NCI-H748 treated with DMSO at 0.1 percent for 48 hours (cell line): ENCODE data around the gene CRB2.
A peak's percentile ranks its signal among the peaks of the same experiment; 100 is the strongest.

ENCODE experiments used
- DNase-seq: peaks from one replicate; lab custom pipeline; 2025; lab: John Stamatoyannopoulos, UW

The CRB2 gene

DNA sequence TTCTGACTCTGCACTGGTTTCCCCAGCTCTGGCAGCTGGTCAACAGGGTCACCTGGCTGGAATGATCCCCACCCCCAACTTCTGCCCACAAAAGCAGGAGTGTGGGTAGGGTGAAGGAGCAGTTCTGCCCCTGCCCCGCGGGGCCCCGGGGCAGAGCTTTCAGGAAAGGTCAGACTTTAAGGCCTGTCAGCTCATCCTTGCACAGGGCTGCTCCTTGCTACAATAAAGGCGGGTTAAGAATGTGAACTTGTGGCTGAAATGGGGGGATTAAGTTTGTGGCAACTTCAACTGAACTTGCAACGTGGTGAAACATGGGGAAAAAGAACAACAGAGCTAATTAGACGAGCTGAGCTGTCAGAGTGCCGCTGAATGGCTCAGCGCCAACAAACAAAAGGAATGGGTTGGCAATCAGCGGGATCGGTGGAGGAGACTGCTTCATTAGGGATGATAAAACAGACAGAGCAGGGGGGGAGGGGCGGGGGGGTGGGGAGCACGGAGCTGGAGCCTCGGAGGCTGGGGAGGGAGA, 50.8 kb downstream of the CRB2 start:
- DNase-seq, result peak; percentile 4

GRCh38 chr9:123407217-123407851, 51.3 kb downstream of the CRB2 start:
- no peak for DNase-seq

- no peak for DNase-seq
Observed at GRCh38 chr9:123408313-123409262, 52.6 kb downstream of the CRB2 start.

DNA sequence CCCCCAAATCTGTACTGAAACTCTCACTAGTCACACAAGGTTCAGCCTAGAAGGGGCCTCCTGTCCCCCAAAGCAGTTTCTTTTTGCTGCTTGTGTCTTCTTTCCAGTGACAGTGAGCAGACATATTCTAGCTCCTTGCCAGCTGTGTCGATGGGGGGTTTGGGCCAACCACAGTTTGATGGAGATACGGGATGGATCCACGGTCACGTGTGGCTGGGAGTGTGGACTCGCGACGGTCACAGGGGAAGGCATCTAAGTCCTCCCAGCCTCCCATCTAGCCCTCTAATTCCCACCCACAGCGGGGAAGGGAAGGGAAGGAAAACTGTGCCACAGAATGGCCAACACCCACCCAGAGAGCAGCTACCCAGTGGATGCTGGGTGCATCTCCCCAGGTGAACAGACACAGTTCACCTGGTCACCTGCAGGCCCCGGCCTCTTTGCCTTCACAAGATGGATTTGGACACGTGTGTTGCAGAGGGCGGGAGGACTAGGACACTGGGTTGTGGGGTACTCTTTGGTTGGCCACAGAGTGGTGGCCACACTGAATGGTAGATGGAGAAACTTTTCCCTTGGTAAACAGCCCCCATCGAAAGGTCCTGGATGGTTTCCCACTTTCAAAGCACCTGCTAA, 54.4 kb downstream of the CRB2 start:
- no peak for DNase-seq

DNA sequence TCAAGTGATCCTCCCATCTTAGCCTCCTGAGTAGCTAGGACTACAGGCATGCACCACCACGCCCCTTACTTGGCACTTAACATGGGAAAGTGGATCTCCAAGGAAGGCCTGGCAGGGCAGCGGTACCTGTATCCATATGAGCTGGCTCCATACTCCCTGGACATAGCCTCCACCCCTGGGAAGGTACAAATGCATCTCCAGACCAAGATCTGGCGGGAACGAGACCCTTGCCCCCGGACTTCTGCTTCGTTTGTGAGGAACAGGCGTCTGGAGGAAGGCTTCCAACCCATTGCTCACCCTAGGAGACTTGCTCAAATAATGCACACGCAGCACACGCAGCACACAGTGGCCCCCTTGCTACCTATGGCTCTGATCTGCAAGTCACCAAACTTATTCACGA, 55.2 kb downstream of the CRB2 start:
- DNase-seq, result no peak

DNA sequence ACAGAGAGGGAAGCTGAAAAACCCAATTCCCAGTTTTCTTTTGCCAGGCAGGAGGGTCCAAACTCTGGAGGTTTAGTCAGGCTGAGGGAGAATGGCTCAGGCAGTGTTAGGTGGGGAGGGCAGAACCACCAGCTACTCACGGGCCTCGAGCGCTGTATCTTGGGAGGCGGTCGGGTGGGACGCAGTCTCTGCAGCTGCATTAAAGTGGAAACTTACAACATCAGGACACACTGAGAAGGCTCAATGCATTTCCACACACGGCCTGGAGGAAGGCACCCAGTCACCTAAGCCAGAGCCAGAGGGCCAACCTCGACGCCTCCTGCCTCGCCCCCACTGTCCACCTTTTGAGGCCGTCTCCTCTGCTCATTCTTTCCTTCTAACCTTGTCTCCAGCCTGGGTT, 55.6 kb downstream of the CRB2 start:
- no peak for DNase-seq

DNA sequence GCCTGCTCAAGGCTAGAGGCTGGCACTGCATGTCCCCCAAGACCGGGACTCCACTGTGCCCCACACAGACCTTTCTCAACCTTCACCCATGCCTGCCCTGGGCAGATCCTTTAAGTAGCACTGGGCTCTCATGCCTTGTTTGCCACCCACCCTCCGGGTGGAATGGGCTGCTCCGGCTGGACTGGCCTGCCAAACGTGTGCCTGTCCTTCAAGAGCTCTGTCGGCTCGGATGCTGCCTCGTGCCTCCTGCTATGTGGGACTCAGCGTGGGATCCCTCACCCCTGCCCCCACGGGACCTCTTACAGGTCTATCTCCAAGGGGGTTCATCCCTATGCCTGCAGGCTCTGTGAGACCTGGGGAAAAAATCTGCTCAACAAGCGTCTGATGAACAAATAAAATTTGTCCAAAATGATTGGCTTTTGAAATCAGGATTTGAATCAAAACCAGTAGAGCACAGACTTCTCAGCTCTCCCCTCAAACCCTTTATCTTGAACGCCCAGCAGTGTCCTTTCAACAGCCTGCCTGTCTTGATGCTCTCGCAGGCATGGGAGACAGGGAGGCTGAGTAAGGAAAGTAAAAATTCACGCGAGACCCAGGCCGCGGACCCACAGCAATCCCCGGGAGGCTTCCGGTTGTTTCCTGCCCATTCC, 56.3 kb downstream of the CRB2 start:
- no peak for DNase-seq

- no peak for DNase-seq
Observed at GRCh38 chr9:123414204-123414603, 58.2 kb downstream of the CRB2 start.

- DNase-seq, result no peak
Observed at GRCh38 chr9:123414936-123415930, 59.2 kb downstream of the CRB2 start.

- DNase-seq, result no peak
Observed at GRCh38 chr9:123416176-123416575, 60.2 kb downstream of the CRB2 start.

DNA sequence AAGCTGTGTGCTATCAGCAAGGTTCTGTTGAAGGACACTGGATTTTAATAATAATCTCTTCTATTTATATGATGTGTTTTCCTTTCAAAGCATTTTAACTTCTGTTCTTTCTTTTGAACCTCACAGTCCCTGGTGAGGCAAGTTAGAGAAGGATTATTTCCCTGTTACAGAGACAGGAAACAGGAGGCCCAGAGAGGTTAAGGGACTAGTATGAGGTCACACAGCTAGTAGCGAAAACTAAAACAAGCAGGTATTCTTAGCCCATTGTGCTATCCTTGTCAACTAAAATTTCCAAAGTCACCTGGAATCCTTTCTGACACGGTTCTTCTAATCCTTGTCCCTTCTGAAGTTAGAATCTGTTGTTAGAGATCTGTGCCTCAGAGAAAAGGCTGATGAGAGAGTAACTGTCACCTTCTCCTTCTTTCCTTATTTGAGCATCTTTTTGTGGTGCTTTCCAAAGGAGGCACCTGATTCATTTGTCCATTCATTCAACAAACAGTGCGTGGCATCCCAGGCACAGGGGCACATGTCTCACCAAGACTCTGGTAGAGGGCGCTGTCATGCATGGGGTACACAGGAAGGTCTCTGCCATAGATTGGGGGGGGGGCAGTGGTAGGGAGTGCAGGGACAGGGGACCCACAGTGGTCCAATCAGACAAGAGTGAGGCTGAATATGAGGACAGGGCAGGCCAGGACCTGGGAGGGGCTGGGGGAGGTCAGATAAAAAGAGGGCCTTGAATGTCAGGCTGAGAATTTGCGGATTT, 61.5 kb downstream of the CRB2 start:
- no peak for DNase-seq

DNA sequence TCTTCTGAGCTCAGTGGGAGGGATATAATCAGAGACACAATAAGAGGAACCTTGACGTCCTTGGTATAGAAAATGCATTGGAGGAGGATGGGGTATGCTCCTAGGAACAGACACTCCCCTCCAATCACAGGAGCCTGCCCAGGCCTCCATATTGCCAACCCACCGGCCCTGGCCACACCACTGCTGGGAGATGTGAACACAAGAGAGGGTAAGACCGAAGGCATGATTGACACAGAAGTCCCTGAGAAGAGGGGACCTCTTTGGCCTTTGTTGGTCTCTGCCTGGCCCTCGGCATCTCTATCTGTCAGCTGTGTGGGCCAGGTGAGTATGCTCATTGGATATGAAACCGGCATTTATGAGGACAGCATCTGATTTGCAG, 62.0 kb downstream of the CRB2 start:
- DNase-seq, result no peak

- no peak for DNase-seq
Observed at GRCh38 chr9:123418506-123418905, 62.5 kb downstream of the CRB2 start.

- no peak for DNase-seq
Observed at GRCh38 chr9:123419091-123419490, 63.1 kb downstream of the CRB2 start.

- DNase-seq, result no peak
Observed at GRCh38 chr9:123419721-123420591, 64.0 kb downstream of the CRB2 start.

DNA sequence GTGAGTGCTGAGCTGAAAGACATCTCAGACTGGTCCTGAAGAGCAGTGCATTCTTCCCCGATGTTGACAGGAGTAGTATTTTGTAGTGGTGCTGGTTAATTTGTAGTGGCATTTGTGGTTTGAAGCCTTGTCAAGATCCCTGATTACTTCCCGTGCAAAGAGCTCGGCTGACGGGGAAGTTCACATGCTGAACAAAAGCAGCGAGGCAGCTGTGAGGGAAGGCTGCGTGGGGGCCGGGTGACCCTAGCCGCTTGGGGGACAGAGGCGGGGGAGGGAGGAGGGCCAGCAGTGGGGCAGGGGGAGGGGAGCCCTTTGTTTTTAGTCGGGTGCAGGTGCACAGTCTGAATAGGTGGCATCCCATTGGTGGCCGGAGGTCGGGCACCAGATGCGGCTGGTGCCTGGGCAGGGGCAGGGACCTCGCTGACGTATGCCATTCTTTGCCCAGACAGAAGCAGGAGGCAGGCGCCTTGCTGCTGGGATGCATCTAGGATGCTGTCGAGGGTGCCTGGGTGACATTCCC, 64.7 kb downstream of the CRB2 start:
- DNase-seq, result no peak

- DNase-seq, result no peak
Observed at GRCh38 chr9:123421186-123421585, 65.2 kb downstream of the CRB2 start.

DNA sequence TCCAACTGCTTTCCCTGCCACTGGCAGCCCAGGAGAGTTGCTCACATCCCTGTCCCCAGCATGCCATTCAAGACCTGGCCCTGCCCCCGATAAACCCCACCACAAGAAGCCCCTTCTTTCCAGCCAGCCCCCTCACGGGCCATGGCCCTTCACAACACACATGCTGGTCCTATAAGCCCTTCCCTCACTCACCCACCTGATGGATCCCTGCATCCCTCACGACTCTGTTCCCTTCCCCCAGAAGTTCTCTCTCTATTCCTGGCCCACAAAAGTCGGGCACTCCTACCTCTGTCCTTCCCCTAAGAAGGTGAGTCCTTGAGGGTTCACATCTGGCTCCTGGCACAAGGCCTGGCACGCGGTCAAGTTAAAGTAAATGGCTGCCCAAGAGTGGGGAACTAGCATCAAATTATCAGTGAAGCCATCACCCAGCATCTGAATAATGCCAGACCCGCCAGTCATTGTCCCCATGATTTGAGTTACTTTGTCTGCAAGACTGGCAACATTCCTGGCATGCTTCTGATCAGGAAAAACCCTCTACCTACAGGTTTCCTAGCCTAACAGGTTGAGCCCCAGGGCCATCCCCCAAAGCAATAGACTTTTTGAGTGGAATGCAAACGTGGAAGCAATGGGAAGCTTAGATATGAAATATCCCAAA, 65.9 kb downstream of the CRB2 start:
- no peak for DNase-seq
